Loucy (cell line): ENCODE data around the gene SHD.

Experiments used
- H2AFZ ChIP-seq: fragments of 200-600 bp; sonication (generic); 2 replicates; pipeline ENCODE4 v1.6.0; 2016; ENCODE audit warnings: antibody characterized with exemption, mild to moderate bottlenecking, low read length, moderate library complexity
- H3F3A ChIP-seq: fragments of 200-600 bp; 2 replicates; pipeline ENCODE4 v1.6.0; 2016; ENCODE audit warnings: antibody characterized with exemption, low read depth, mild to moderate bottlenecking
- H3K27me3 ChIP-seq: fragments of 200-600 bp; sonication (generic); 2 replicates; pipeline ENCODE4 v1.6.1; 2014; ENCODE audit warnings: low read length, mild to moderate bottlenecking; ENCODE audit not compliant: insufficient read depth, poor library complexity, severe bottlenecking
- H3K36me3 ChIP-seq: fragments of 200-600 bp; sonication (generic); 2 replicates; pipeline ENCODE4 v1.6.1; 2016; ENCODE audit warnings: low read length; ENCODE audit not compliant: insufficient read depth
- H3K4me1 ChIP-seq: fragments of 200-600 bp; sonication (generic); 2 replicates; pipeline ENCODE4 v1.5.1; 2014; ENCODE audit warnings: low read length, mild to moderate bottlenecking; ENCODE audit not compliant: insufficient read depth, poor library complexity, severe bottlenecking
- H3K4me2 ChIP-seq: fragments of 200-600 bp; sonication (generic); 2 replicates; pipeline ENCODE4 v1.6.0; 2014; ENCODE audit warnings: antibody characterized with exemption, low read length, low read depth, mild to moderate bottlenecking; ENCODE audit not compliant: poor library complexity, severe bottlenecking
- H3K4me3 ChIP-seq: fragments of 200-600 bp; sonication (generic); 2 replicates; pipeline ENCODE4 v1.5.1; 2014; ENCODE audit warnings: low read length, mild to moderate bottlenecking, mixed read lengths; ENCODE audit not compliant: poor library complexity, severe bottlenecking
- H3K79me2 ChIP-seq: fragments of 200-600 bp; sonication (generic); 2 replicates; pipeline ENCODE4 v1.6.1; 2014; ENCODE audit warnings: low read length; ENCODE audit not compliant: insufficient read depth
- H3K9ac ChIP-seq: fragments of 200-600 bp; sonication (generic); 2 replicates; pipeline ENCODE4 v1.6.0; 2014; ENCODE audit warnings: mild to moderate bottlenecking, low read depth, low read length, moderate library complexity; ENCODE audit not compliant: poor library complexity, severe bottlenecking
- H3K9me2 ChIP-seq: fragments of 200-600 bp; sonication (generic); replicated peaks from 2 replicates; pipeline ENCODE4 v1.6.1; 2016; ENCODE audit warnings: low read depth, low read length, mixed read lengths
- H3K9me3 ChIP-seq: fragments of 200-600 bp; sonication (generic); 2 replicates; pipeline ENCODE4 v1.6.1; 2014; ENCODE audit warnings: mild to moderate bottlenecking, antibody characterized with exemption, low read length, low read depth; ENCODE audit not compliant: insufficient read depth
- H4K20me1 ChIP-seq: fragments of 200-600 bp; sonication (generic); 2 replicates; pipeline ENCODE4 v1.6.0; 2014; ENCODE audit warnings: antibody characterized with exemption, low read length, mild to moderate bottlenecking; ENCODE audit not compliant: insufficient read depth, poor library complexity, severe bottlenecking
- EZH2phosphoT487 ChIP-seq: fragments of 200-600 bp; IDR thresholded peaks from 2 replicates; pipeline ENCODE4 v1.6.1; 2018; ENCODE audit warnings: antibody characterized with exemption, mild to moderate bottlenecking, moderate library complexity, borderline replicate concordance
- TF ChIP-seq, protein P1 (sequence below): fragments of 200-600 bp; sonication (generic); conservative IDR thresholded peaks from 2 replicates; pipeline ENCODE4 v1.5.1; 2014; ENCODE audit warnings: mild to moderate bottlenecking, antibody characterized with exemption, low read length

Gene SHD

DNA sequence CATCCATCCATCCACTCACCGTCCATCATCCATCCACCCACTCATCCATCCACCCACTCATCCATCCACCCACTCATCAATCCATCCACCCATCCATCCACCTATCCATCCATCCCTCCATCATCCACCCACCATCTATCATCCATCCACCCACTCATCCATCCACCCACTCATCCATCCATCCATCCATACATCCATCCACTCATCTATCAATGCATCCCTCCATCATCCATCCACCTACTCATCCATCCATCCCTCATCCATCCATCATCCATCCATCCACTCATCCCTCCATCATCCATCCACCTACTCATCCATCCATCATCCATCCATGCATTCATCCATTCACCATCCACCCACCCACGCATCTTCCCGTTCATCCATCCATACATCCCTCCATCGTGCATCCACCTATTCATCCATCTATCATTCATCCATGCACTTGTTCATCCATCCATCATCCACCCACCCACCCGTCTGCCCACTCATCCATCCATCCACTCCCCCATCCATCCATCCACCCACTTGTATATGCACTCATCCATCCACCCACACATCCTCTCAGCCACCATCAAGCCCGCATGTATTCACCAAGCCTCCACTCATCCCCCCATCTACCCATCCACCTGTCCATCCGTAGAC lies 56.0 kb downstream of the SHD start:
- Histone ChIP-seq H3K9me3 (no peaks in the 10 kb centered on the region), H3K27me3 (no peaks in the 10 kb centered on the region), H3K4me3 (no peak overlapping the region), H3K36me3 (no peaks in the 10 kb centered on the region), H4K20me1 (no peaks in the 10 kb centered on the region), H3K9ac (no peak overlapping the region), H2AFZ (no peak overlapping the region), H3K4me1 (no peaks in the 10 kb centered on the region), H3K4me2 (no peak overlapping the region), H3F3A (no peaks in the 10 kb centered on the region), H3K9me2 (no peaks in the 10 kb centered on the region), H3K79me2 (no peaks in the 10 kb centered on the region)
- TF ChIP-seq, protein P1, sequence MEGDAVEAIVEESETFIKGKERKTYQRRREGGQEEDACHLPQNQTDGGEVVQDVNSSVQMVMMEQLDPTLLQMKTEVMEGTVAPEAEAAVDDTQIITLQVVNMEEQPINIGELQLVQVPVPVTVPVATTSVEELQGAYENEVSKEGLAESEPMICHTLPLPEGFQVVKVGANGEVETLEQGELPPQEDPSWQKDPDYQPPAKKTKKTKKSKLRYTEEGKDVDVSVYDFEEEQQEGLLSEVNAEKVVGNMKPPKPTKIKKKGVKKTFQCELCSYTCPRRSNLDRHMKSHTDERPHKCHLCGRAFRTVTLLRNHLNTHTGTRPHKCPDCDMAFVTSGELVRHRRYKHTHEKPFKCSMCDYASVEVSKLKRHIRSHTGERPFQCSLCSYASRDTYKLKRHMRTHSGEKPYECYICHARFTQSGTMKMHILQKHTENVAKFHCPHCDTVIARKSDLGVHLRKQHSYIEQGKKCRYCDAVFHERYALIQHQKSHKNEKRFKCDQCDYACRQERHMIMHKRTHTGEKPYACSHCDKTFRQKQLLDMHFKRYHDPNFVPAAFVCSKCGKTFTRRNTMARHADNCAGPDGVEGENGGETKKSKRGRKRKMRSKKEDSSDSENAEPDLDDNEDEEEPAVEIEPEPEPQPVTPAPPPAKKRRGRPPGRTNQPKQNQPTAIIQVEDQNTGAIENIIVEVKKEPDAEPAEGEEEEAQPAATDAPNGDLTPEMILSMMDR: no peak

DNA sequence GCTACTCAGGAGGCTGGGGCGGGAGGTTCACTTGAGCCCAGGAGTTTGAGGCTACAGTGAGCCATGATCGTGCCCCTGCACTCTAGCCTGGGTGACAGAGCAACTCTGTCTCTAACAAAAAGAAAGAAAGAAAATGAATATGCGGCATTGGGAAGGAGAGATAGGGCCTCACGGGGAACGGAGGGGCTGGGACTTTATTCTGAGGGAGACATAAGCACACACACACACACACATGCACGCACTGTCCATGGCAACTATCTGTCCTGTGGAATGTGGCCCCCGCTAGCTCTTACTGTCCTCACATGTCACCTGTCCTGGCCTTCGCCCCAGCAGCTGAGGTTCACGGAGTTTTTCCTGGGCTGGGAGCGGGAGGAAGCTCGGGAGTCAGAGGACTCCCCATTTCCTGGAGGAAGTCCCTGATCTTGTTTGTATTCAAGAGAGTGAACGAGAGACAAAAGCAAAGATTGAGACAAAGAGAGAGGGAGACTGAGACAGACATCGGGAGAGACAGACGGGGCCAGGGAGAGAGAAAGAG lies 58.9 kb downstream of the SHD start:
- no peaks in the 10 kb centered on the region for H3K9me3 ChIP-seq
- H3K9me2 ChIP-seq: no peaks in the 10 kb centered on the region
- no peak overlapping the region for H3K4me2 ChIP-seq
- TF ChIP-seq, protein P1: no peak
- TF ChIP-seq EZH2phosphoT487: no peak
- H3K79me2 ChIP-seq: no peaks in the 10 kb centered on the region
- H3K4me1 ChIP-seq: no peaks in the 10 kb centered on the region
- H2AFZ ChIP-seq: peak overlapping the region; percentile 32; the same call in 1 of the 2 replicates
- H3F3A ChIP-seq: peaks cover 2% of the 10 kb centered on the region; the same call in 1 of the 2 replicates
- no peaks in the 10 kb centered on the region for H3K36me3 ChIP-seq
- H3K9ac ChIP-seq: no peak overlapping the region
- H4K20me1 ChIP-seq: no peaks in the 10 kb centered on the region
- H3K4me3 ChIP-seq: no peak overlapping the region
- no peaks in the 10 kb centered on the region for H3K27me3 ChIP-seq

DNA sequence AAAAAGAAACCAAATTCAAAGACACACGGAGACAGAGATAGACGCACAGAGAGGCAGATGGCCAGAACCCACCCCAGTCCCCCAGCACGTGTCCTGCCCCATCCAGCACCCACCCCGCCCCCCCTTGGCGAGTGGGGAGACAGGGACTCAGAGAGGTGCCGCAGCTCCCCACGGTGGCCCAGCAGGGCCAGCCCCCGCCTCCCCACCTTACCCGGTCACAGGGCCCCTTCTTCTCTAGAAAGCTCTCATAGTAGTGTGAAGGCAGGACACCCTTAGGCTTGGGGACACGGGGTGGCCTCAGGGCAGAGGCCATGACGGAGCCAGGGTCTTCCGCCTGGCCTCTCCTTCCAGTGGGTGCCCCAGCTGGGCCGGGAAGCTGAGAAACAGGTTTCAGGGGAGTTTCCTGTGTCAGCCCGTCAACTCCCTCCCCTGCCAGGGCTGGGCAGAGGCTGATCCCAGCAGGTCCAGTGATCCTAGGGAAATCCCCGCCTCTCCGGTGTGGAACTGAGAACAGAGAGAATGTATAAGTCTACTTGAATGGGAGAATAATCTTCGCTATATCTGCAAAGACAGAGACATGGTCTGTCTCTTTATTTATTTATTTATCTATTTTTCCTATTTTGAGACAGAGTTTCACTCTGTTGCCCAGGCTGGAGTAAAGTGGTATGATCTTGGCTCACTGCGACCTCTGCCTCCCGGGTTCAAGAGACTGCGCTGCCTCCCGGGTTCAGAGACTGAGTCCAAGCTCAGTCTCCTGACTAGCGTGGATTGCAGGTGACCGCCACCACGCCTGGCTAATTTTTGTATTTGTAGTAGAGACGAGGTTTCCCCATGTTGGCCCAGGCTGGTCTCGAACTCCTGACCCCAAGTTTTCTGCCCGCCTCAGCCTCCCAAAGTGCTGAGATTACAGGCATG lies 59.6 kb downstream of the SHD start, which contains the start of gene STAP2:
TSS of gene STAP2 (minus strand) at position 387 of the 915 bp plus-strand sequence. CDS start at position 313, 74 bp downstream.
- H3K9ac ChIP-seq: no peak within 1 kb of the TSS

More for the DNA sequence above, 59.6 kb downstream of the SHD start, which contains the start of gene STAP2:
- Histone ChIP-seq H4K20me1 (no peaks in the 10 kb centered on the region), H3K36me3 (no peaks in the 10 kb centered on the region), H3K4me2 (no peak within 1 kb of the TSS), H3K79me2 (no peaks in the 10 kb centered on the region), H3K9me2 (no peaks in the 10 kb centered on the region), H3K27me3 (no peaks in the 10 kb centered on the region), H3F3A (peaks cover 2% of the 10 kb centered on the region; the same call in 1 of the 2 replicates), H3K4me1 (no peaks in the 10 kb centered on the region), H2AFZ (peak within 1 kb of the TSS; percentile 32; the same call in 1 of the 2 replicates), H3K4me3 (no peak within 1 kb of the TSS), H3K9me3 (no peaks in the 10 kb centered on the region)
- TF ChIP-seq EZH2phosphoT487: no peak
- TF ChIP-seq, protein P1: no peak
